ENCODE measurements around the gene PHKB. TPM values are rescaled to one million over a fixed set of nuclear protein-coding genes. Genes with fewer than 3 reads are reported as not detected.

The PHKB gene
- total and polyA plus RNA-seq, 2 of the 8 experiments (the other 6 are each of a cell fraction or from before 2014, with no cell fraction given) = 18.6 to 38.3 TPM

GRCh38 chr16:47725188-47725695 is 264.1 kb downstream of the PHKB start:
- 90% methylated on average over 9 of the region's 9 CpGs; no CpG with 5 or more reads in 1 of the 2 experiments for WGBS, 2 experiments (ENCODE audit: extremely low coverage in 1 of 2, insufficient coverage in 1 of 2, insufficient read length in 1 of 2, insufficient replicate concordance in 2 of 2, low coverage in 1 of 2, low lambda C conversion rate in 2 of 2, missing lambda C conversion rate in 1 of 2)
- H3K56ac ChIP-seq (replicated peaks; ENCODE audit: insufficient read length, low read depth, low read length) = no peak overlapping the region
- H3K27me3 ChIP-seq (replicated peaks in 1 of 4; ENCODE audit: control insufficient read depth in 3 of 4, extremely low read depth in 1 of 4, insufficient read depth in 3 of 4, low read length in 3 of 4) = no peaks in the 10 kb centered on the region
- H2AK5ac ChIP-seq (ENCODE audit: low read depth, low read length) = no peak overlapping the region
- no peak overlapping the region for H2BK120ac ChIP-seq (replicated peaks; ENCODE audit: low read depth, low read length)
- H2BK12ac ChIP-seq (ENCODE audit: low read depth, low read length) = no peak overlapping the region
- no peaks in the 10 kb centered on the region for H3K79me2 ChIP-seq (ENCODE audit: control insufficient read depth in 1 of 2, insufficient read depth in 2 of 2, low read length in 2 of 2)
- no peak overlapping the region for H3K27ac ChIP-seq (ENCODE audit: low read depth, low read length)
- H3K18ac ChIP-seq (ENCODE audit: extremely low read depth, low read length) = no peak overlapping the region
- H3K23ac ChIP-seq (ENCODE audit: insufficient read length) = no peak overlapping the region
- H3K23me2 ChIP-seq (ENCODE audit: low read depth, low read length) = no peaks in the 10 kb centered on the region
- H3K4ac ChIP-seq (replicated peaks; ENCODE audit: insufficient read length, low read depth, low read length) = no peak overlapping the region
- DNase-seq (ENCODE audit: low read depth in 1 of 2, low spot score in 2 of 2) = no peak
- H2AFZ ChIP-seq (ENCODE audit: low read length) = no peak overlapping the region
- H3K4me1 ChIP-seq (replicated peaks in 1 of 4; ENCODE audit: control insufficient read depth in 3 of 4, insufficient read depth in 4 of 4, low read length in 3 of 4) = no peaks in the 10 kb centered on the region
- no peak overlapping the region for H2BK15ac ChIP-seq (ENCODE audit: low read length)
- no peak overlapping the region for H3K14ac ChIP-seq (ENCODE audit: insufficient read length)
- no peak overlapping the region for H4K91ac ChIP-seq (replicated peaks; ENCODE audit: insufficient read length, low read length)
- ChIA-PET CTCF (ENCODE audit: partially characterized antibody) (no interaction called here), POLR2A (ENCODE audit: partially characterized antibody) (no interaction called here)
- H4K5ac ChIP-seq (ENCODE audit: insufficient read length, low read depth, low read length) = no peak overlapping the region
- H4K8ac ChIP-seq (ENCODE audit: extremely low read depth, insufficient read depth, low read length) = no peak overlapping the region
- H4K20me1 ChIP-seq (replicated peaks in 1 of 2; ENCODE audit: control insufficient read depth in 1 of 2, insufficient read depth in 2 of 2, low read length in 2 of 2) = no peaks in the 10 kb centered on the region
- H3K4me3 ChIP-seq (ENCODE audit: extremely low read depth in 1 of 4, insufficient read depth in 2 of 4, low read depth in 3 of 4, low read length in 4 of 4) = no peak overlapping the region
- no peaks in the 10 kb centered on the region for H3K79me1 ChIP-seq (ENCODE audit: low read depth, low read length)
- H2BK5ac ChIP-seq (ENCODE audit: low read depth, low read length) = no peak overlapping the region
- no peak for TF ChIP-seq PHF8 (conservative IDR thresholded peaks at IDR 0.05; ENCODE audit: low read depth, low read length)
- no peak for TF ChIP-seq TCF12 (IDR thresholded peaks at IDR 0.05; ENCODE audit: low read depth, low read length)
- no peak for TF ChIP-seq TAF1 (IDR thresholded peaks at IDR 0.05; ENCODE audit: low read depth, low read length)
- TF ChIP-seq SIN3A (conservative IDR thresholded peaks at IDR 0.05 in 1 of 2, IDR thresholded peaks at IDR 0.05 in 1 of 2; ENCODE audit: low read depth in 1 of 2, low read length in 2 of 2) = no peak
- TF ChIP-seq EGR1 (IDR thresholded peaks at IDR 0.05; ENCODE audit: borderline replicate concordance, low read depth, low read length) = no peak
- no peak for TF ChIP-seq RFX5 (IDR thresholded peaks at IDR 0.05; ENCODE audit: borderline replicate concordance, low read depth, low read length)
- TF ChIP-seq SIX5 (IDR thresholded peaks at IDR 0.05; ENCODE audit: low read depth, low read length) = no peak
- no peak for TF ChIP-seq CREB1 (IDR thresholded peaks at IDR 0.05)
- no peak for TF ChIP-seq SRF (IDR thresholded peaks at IDR 0.05; ENCODE audit: low read depth, low read length)
- TF ChIP-seq EP300 (IDR thresholded peaks at IDR 0.05; ENCODE audit: borderline replicate concordance in 1 of 2, low read depth in 2 of 2, low read length in 2 of 2) = no peak
- TF ChIP-seq JUN (IDR thresholded peaks at IDR 0.05; ENCODE audit: low read depth, low read length) = no peak
- TF ChIP-seq SP4 (IDR thresholded peaks at IDR 0.05; ENCODE audit: low read length) = no peak
- no peak for TF ChIP-seq CBX5 (IDR thresholded peaks at IDR 0.05; ENCODE audit: low read depth, low read length)
- no peak for TF ChIP-seq EZH2 (IDR thresholded peaks at IDR 0.05; ENCODE audit: low read depth, low read length, severe bottlenecking)
- no peak for TF ChIP-seq CEBPB (IDR thresholded peaks at IDR 0.05; ENCODE audit: low read depth, low read length)
- H3K36me3 ChIP-seq (ENCODE audit: control insufficient read depth in 2 of 4, insufficient read depth in 4 of 4, low read length in 3 of 4) = no peaks in the 10 kb centered on the region
- no peak for FAIRE-seq
- H3K4me2 ChIP-seq (ENCODE audit: insufficient read depth in 1 of 2, low read depth in 2 of 2, low read length in 2 of 2) = no peak overlapping the region
- H3K9me3 ChIP-seq (ENCODE audit: insufficient read depth in 2 of 2, low read depth in 1 of 2, low read length in 1 of 2) = no peaks in the 10 kb centered on the region
- no peak overlapping the region for H3K9ac ChIP-seq (replicated peaks in 1 of 4; ENCODE audit: extremely low read depth in 1 of 4, low read depth in 3 of 4, low read length in 3 of 4)
- no peak overlapping the region for H2BK20ac ChIP-seq (ENCODE audit: low read length)

All from H1 (cell line).